Upper lobe of left lung (tissue), 6 donors: Measurements from ENCODE around the gene FLNB. TPM values are rescaled to one million over a fixed set of nuclear protein-coding genes. Genes with fewer than 3 reads are reported as not detected.

Experiments used
- ATAC-seq, 2 donors: fragments of 200-7000 bp; cut with Tn5 transposase; one replicate each; pipeline ENCODE4 v1.9.1; 2022; ENCODE audit warnings: mild to moderate bottlenecking in 2 of 2, moderate library complexity in 2 of 2; ENCODE audit not compliant: low FRiP score in 2 of 2
- DNase-seq, 2 donors: peaks; one replicate each; pipeline ENCODE4 v3.0.0-alpha.2; 2019 to 2020
- H3K27ac ChIP-seq, 4 donors: fragments of 200-600 bp; sonication (generic); one replicate each; pipeline ENCODE4 v1.5.1; 2016 to 2019
- H3K27me3 ChIP-seq, 4 donors: fragments of 200-600 bp; sonication (generic); one replicate each; pipeline ENCODE4 v1.5.1; 2017 to 2019
- H3K36me3 ChIP-seq, 4 donors: fragments of 200-600 bp; sonication (generic); one replicate each; pipeline ENCODE4 v1.5.1; 2016 to 2019
- H3K4me1 ChIP-seq, 4 donors: fragments of 200-600 bp; sonication (generic); one replicate each; pipeline ENCODE4 v1.5.1; 2018 to 2019
- H3K4me3 ChIP-seq, 4 donors: fragments of 200-600 bp; sonication (generic); one replicate each; pipeline ENCODE4 v1.5.1; 2017 to 2019; ENCODE audit warnings: mild to moderate bottlenecking in 2 of 4, moderate library complexity in 1 of 4
- H3K9me3 ChIP-seq, 4 donors: fragments of 200-600 bp; sonication (generic); one replicate each; pipeline ENCODE4 v1.5.1; 2018 to 2019
- CTCF ChIP-seq, 6 experiments: fragments of 450-650 bp in 4 of 6; fragments of 200-600 bp in 2 of 6; sonication (generic) in 2 of 6; IDR thresholded peaks; one replicate each; pipeline ENCODE4 v1.5.1; 2016 to 2019; ENCODE audit warnings: antibody characterized with exemption in 6 of 6
- EP300 ChIP-seq, 4 donors: sonication (generic); formaldehyde crosslinking; IDR thresholded peaks; one replicate each; pipeline ENCODE4 v1.5.1; 2017; ENCODE audit warnings: antibody characterized with exemption in 4 of 4, control low read depth in 2 of 4
- POLR2A ChIP-seq, 4 donors: fragments of 450-650 bp; IDR thresholded peaks; one replicate each; pipeline ENCODE4 v1.5.1; 2016 to 2017; ENCODE audit warnings: antibody characterized with exemption in 4 of 4, mild to moderate bottlenecking in 2 of 4
- POLR2AphosphoS5 ChIP-seq, 2 donors: sonication (generic); formaldehyde crosslinking; IDR thresholded peaks; one replicate each; pipeline ENCODE4 v1.5.1; 2017; ENCODE audit warnings: antibody characterized with exemption in 2 of 2
- WGBS, 2 donors: methylation state at CpG; one replicate each; pipeline ENCODE4 v1.1.5; 2017 to 2018; 5-methylcytosine and 5-hydroxymethylcytosine counted together
- total RNA-seq, 6 donors: library from RNA; depleted of rRNA in 4 of 6; stranded (reverse); fragments of >200 nt in 4 of 6; gene quantifications; one replicate each; pipeline versions ENCODE4 v1.1.0 to v1.2.1, GENCODE V29; 2016 to 2021
- donor health status: DM: no; HTN: no; CAD: no; lungs with moderate emphysema.
- donor health status: DM: no; HTN: yes; CAD: no; lungs with severe emphysema.

FLNB gene
- total RNA-seq, 6 donors from 2014 or later: 101 to 193 (median 127) TPM

- 85 to 89% methylated on average over 8 of the region's 8 CpGs for WGBS, 2 donors
These were observed 65.3 kb downstream of the FLNB start for GRCh38 chr3:58073301-58074108.

GRCh38 chr3:58074116-58074715 lies 66.0 kb downstream of the FLNB start:
- no peak for TF ChIP-seq CTCF (IDR thresholded peaks at IDR 0.05)
- no peak for TF ChIP-seq POLR2AphosphoS5 (IDR thresholded peaks at IDR 0.05)
- no peak for TF ChIP-seq EP300 (IDR thresholded peaks at IDR 0.05)
- TF ChIP-seq POLR2A (IDR thresholded peaks at IDR 0.05): no peak
- Histone ChIP-seq H3K36me3 (peaks cover under 1 to 19% (median 4%) of the 10 kb centered on the region in 4 donors), H3K9me3 (no peaks in the 10 kb centered on the region), H3K4me3 (no peak overlapping the region), H3K27me3 (no peaks in the 10 kb centered on the region), H3K4me1 (peaks cover 0 to 3% (median 1%) of the 10 kb centered on the region in 4 donors), H3K27ac (no peak overlapping the region)
- ATAC-seq: no peak
- WGBS, 2 donors: 66 to 77% methylated on average over 5 of the region's 5 CpGs
- DNase-seq: no peak

More at GRCh38 chr3:58073301-58074108, 65.3 kb downstream of the FLNB start:
- Histone ChIP-seq H3K36me3 (peaks cover 0 to 13% (median 2%) of the 10 kb centered on the region in 4 donors), H3K4me1 (peaks cover 0 to 3% (median 3%) of the 10 kb centered on the region in 4 donors), H3K4me3 (no peak overlapping the region), H3K9me3 (no peaks in the 10 kb centered on the region), H3K27ac (no peak overlapping the region), H3K27me3 (no peaks in the 10 kb centered on the region)
- DNase-seq (no peak), ATAC-seq (no peak)
- TF ChIP-seq EP300 (IDR thresholded peaks at IDR 0.05) (no peak), POLR2A (IDR thresholded peaks at IDR 0.05) (no peak), POLR2AphosphoS5 (IDR thresholded peaks at IDR 0.05) (no peak), CTCF (IDR thresholded peaks at IDR 0.05) (no peak)

- Histone ChIP-seq H3K36me3 (peaks cover 4 to 27% (median 5%) of the 10 kb centered on the region in 4 donors), H3K9me3 (no peaks in the 10 kb centered on the region), H3K4me1 (peaks cover 0 to 3% (median 1%) of the 10 kb centered on the region in 4 donors), H3K27me3 (no peaks in the 10 kb centered on the region), H3K27ac (no peak overlapping the region), H3K4me3 (no peak overlapping the region)
- ATAC-seq (no peak), DNase-seq (no peak)
- TF ChIP-seq EP300 (IDR thresholded peaks at IDR 0.05) (no peak), CTCF (IDR thresholded peaks at IDR 0.05) (no peak), POLR2A (IDR thresholded peaks at IDR 0.05) (no peak), POLR2AphosphoS5 (IDR thresholded peaks at IDR 0.05) (no peak)
- 64 to 70% methylated on average over 2 of the region's 2 CpGs for WGBS, 2 donors
These were observed 66.8 kb downstream of the FLNB start for GRCh38 chr3:58074997-58075396.

GRCh38 chr3:58077596-58078285 lies 69.5 kb downstream of the FLNB start:
- ATAC-seq (no peak), DNase-seq (no peak)
- Histone ChIP-seq H3K9me3 (no peaks in the 10 kb centered on the region), H3K36me3 (peaks cover 4 to 30% (median 5%) of the 10 kb centered on the region in 4 donors), H3K27me3 (no peaks in the 10 kb centered on the region), H3K27ac (no peak overlapping the region), H3K4me3 (no peak overlapping the region), H3K4me1 (peaks cover 0 to 10% (median 0%) of the 10 kb centered on the region in 4 donors)
- no peak for TF ChIP-seq CTCF (IDR thresholded peaks at IDR 0.05)
- TF ChIP-seq POLR2A (IDR thresholded peaks at IDR 0.05): no peak
- TF ChIP-seq POLR2AphosphoS5 (IDR thresholded peaks at IDR 0.05): no peak
- no peak for TF ChIP-seq EP300 (IDR thresholded peaks at IDR 0.05)
